GM18511 (cell line): ENCODE results near the gene LYRM1.

Source experiments
- ATAC-seq: cut with Tn5 transposase; IDR thresholded peaks from one replicate; pipeline ENCODE4 v1.9.1; 2021; ENCODE audit warnings: mild to moderate bottlenecking, moderate library complexity; ENCODE audit not compliant: unreplicated experiment

LYRM1 gene

DNA sequence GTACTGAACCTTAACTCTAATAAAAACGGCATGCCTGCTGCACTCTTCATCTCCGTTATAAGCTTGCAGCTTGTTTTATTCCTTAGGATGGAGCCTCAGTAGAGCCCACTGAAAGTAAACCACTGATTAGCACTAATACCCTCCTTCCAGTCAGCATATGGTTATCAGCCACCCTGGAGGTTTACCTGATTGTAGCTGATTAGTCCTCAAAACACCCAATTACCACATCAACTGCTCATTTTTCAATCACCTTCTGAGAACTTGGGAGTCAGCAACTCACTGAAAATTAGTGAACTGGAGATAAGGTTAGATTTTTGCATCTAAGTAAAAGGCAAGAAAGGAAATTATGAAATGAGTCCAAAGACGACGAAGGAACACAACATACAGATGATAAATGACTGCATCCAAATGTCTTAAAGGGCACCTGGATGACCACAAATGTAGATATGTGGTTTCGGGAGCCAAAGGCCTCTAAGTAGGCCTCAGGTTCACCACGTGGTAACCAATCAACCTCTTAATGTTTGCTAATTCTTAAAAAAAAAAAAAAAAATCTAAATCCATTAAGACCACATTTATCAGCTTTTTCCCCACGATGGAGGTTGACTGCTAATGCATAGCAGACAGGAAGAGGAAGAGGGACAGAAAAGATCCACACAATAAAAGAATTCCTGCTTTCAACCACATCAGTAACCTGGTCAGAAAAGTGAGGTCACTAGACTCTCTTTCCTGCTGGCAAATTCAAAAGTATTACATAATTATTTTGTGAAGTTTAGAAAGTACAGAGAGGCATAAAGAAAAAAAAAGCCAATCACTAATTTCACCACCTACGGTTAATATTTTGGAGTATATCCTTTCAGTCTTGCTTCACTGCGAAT lies 28.4 kb upstream of the LYRM1 start:
- no peak for ATAC-seq

DNA sequence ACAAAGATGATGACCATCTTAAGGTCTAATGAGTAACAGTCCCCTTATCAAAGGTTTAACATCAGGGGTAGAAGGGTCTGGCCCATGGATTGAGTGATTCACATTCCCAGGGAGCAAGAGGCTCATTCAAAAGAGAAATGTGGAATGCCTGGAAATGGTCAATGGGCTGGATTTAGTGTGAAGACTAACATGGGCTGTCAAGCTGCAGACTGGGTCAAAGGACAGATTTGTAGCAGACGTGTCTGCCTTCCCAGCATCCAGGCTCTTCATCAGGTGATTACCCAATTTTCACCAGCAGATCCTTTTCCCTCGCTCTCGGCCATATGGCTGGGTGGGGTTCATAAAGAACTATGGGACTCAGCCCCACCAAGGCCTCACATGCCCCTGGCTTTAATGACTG lies 27.2 kb upstream of the LYRM1 start:
- no peak for ATAC-seq

DNA sequence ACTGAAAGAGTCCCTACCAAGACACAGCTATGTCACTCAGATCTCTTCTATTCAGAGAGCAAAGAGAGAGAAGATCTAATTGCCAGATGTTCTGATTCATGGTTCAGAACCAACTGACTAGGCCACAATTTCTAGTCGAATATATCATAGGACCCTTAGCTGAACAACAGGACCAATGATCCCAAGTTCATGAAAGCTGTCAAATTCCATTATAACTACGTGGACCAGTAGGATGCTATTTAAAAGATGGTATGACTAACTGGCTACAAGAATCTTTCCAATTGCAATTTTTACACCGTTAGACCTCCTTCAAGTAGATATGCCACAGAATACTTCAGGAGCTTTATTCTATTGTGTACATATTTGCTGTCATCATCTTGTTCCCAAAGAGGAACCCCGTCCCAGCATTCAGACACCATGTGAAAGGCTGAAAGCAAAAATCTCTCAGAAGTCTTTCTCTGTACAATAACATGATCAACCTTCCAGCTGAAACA lies 26.4 kb upstream of the LYRM1 start:
- no peak for ATAC-seq

GRCh38 chr16:20875355-20875650 lies 25.3 kb upstream of the LYRM1 start:
- ATAC-seq, result no peak

DNA sequence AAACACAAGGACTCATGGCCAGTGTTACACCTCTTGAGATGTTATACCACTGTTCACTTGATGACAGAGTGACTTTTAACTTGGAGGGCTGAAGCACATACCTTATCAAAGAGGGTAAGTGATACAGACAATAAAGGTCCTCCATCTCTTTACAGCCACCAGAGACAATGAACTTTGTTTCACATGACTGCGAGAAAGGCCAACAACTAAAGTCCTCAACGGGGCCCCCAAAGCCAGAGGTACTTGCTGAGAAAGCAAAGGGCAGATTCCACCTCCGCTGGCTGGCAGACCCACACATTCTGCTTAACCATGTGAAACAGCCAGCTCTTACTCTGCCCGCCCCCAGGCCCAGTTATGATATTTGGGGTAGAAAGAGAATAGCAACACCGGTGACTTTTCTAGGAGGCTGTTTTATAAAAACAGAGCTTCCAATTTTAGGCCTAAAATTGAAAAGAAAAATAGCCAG lies 21.9 kb upstream of the LYRM1 start:
- no peak for ATAC-seq

GRCh38 chr16:20879175-20880040 lies 21.2 kb upstream of the LYRM1 start:
- peak; percentile 45 for ATAC-seq

- ATAC-seq, result no peak
Measured at GRCh38 chr16:20880867-20881502, 19.6 kb upstream of the LYRM1 start.

- no peak for ATAC-seq
Measured at GRCh38 chr16:20881503-20881878, 19.1 kb upstream of the LYRM1 start.

GRCh38 chr16:20883554-20884239 lies 16.9 kb upstream of the LYRM1 start:
- no peak for ATAC-seq

DNA sequence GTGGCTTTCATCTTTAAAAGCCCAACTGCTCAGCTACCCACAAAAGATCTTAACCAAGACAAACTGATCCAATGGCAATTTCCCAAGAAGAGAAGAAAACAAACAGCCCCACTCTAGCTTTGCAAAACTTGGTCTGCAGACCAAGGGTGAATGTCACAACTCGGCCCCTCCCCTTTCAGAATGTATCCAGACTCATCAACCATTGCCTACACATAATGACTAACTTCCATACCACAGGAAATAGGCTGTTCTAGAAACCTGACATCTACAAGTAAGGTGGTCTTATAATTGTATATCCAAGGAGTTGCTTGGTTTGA lies 16.4 kb upstream of the LYRM1 start:
- ATAC-seq, result no peak

DNA sequence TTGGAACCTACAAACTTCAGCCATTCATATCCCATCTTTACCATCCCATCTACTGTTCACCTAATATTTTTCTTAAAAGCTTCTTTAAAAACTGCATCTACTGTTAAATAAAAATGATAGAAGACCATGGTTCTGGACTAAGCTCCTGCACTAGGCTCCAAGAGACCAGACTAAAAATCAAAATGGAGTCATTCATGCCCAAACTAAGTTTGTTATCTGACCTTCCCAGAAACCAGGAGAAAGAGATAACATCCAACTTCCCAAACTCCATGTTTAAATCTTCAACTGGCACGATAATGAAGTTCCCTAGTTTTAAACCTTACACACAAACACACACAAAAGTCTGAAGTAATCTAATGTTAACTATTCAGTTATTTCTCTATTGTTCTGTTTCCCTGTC lies 14.3 kb upstream of the LYRM1 start:
- no peak for ATAC-seq

- no peak for ATAC-seq
Measured at GRCh38 chr16:20887207-20887606, 13.4 kb upstream of the LYRM1 start.

DNA sequence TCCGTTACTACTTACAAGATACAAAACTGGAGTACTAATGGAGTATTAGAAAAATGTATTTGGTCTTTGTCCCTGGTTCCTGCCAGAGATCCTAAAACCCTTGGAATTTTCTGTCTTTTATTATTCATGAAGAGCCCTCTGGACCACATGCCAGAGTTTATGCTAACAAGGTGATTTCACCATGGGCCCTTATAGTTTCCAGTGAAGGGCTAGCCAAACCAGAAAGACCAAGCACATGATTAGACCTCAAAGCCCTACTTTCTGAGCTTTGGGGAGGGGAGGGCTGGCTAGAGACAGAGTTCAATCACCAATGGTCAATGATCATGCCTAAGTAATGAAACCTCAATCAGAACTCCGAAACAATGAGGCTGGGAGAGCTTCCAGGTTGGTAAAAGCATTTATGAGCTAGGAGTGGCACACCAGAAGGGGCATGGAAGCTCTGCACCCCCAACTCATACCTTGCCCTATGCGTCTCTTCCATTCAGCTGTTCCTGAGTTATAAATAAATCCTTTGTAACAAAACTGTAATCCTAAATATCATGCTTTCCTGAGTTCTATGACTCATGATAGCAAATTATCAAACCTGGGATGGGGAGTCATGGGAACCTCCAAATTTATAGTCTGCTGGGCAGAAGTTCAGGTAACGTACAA lies 10.8 kb upstream of the LYRM1 start:
- ATAC-seq, result no peak

- no peak for ATAC-seq
Measured at GRCh38 chr16:20894388-20894787, 6.2 kb upstream of the LYRM1 start.

- ATAC-seq, result no peak
Measured at GRCh38 chr16:20897253-20897897, 3.2 kb upstream of the LYRM1 start.

- ATAC-seq, result no peak
Measured at GRCh38 chr16:20897922-20898321, 2.6 kb upstream of the LYRM1 start.

GRCh38 chr16:20899071-20899470 lies 1.5 kb upstream of the LYRM1 start:
- ATAC-seq, result no peak

- ATAC-seq, result no peak
Measured at GRCh38 chr16:20899477-20900298, 883 bp upstream of the LYRM1 start.

- ATAC-seq, result peak; percentile 6
Measured at GRCh38 chr16:20901068-20901435, 481 bp downstream of the LYRM1 start.
